Activated CD4-positive, CD25-positive, alpha-beta regulatory T cell (primary cell): ENCODE data around the gene BAZ2B.
"Not testable (repeated sequence)": the region's sequence is repeated elsewhere in the genome, so short reads cannot be mapped to it uniquely, and the experiment has no call there.

ENCODE experiments used
- DNase-seq, 4 experiments: peaks; one replicate each; lab custom pipeline; 2025; lab: John Stamatoyannopoulos, UW

The BAZ2B gene

GRCh38 chr2:159411460-159411859 is 204.9 kb downstream of the BAZ2B start:
- DNase-seq: no peak

- DNase-seq: no peak
Observed at GRCh38 chr2:159410276-159410675, 206.1 kb downstream of the BAZ2B start.

DNA sequence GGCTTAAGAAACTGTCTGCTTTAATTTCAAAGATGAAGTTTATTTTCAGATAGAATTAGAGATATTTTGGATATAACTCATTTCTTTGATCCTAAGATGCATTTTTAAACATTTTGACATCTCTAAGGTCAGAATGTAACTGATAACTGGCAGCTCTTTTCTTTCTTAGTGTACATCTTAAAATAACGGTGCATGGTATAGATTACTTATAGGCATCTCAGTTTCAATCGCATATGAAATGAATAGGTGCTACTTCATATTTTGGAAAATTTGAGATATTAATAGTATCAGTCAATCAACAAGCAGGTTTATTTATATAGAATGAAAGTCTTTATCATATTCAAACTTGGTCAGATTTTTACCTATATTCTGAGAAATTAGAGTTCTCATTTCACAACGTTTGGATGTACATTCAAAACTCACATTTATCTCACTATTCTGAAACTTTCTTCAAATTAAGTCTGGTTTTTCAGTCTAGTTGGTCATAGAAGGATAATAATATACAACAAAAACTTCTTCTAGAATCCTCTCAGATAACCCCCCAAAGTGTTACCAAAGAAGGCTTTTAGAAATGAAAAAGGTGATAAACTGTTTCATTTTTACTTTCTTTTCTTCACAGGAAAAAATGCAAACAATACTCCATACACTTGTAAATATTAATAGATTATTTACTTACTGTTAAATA is 207.1 kb downstream of the BAZ2B start:
- no peak for DNase-seq

- DNase-seq: no peak
Observed at GRCh38 chr2:159402790-159403189, 213.6 kb downstream of the BAZ2B start.

DNA sequence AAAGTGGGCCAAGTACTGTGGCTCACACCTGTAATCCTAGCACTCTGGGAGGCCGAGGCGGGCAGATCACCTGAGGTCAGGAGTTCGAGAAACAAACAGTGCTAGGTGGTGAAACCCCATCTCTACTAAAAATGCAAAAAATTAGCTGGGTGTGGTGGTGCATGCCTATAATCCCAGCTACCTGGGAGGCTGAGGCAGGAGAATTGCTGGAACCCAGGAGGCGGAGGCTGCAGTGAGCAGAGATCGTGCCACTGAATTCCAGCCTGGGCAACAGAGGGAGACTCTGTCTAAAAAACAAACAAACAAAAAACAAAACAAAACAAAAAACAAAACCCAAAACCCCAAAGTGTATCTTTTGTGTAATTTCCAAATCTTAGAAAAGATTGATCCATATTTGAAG is 214.2 kb downstream of the BAZ2B start:
- not testable (repeated sequence) for DNase-seq

DNA sequence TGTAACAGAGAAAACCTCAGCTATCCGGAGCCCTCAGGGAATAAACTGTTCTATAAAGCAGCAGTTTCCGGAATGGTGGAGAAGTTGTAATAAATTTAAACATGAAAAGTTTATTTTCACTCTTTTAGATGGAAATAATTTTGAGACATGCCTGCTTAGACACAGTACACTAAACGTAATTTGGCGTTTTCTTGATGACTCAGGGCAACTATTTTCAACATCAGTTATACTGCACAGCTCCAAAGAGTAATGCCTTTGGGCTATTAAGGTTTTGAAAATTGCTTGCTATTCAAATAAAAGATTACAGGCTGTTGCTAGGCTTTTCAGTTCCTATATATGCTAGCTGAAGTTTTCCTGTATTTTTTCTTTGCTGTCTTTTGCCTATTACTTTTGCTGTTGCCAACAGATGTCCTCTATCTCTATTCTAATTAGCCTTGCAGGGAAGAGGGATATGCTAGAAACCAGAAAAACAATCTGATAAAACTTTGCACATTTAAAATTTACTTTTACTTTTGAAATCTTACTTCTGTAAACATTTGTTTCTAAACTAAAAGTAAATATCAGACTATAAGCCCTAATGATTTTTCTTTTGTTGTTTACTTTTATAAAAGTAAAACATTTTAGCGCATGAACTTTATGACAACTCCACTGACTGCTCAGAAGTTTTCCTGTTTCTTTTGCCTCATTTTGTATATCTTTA is 216.5 kb downstream of the BAZ2B start:
- DNase-seq: no peak

DNA sequence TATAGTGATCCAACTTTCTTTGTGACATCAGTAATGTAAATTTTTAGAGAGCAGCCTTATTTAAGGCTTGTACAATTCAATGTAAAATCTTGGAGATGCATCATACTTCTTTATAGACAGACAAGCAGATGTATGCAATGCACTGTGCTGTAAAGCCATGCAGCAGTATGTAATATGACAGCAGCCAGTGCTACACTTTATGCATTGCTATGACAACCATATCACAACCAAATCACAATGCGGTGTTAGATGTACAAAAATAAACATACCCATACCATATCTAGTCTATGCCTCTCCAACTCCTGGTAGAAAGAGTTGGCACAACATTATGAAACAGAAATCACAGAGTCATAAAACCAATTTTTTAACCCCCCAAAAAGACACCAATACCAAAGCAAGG is 219.5 kb downstream of the BAZ2B start:
- no peak for DNase-seq

DNA sequence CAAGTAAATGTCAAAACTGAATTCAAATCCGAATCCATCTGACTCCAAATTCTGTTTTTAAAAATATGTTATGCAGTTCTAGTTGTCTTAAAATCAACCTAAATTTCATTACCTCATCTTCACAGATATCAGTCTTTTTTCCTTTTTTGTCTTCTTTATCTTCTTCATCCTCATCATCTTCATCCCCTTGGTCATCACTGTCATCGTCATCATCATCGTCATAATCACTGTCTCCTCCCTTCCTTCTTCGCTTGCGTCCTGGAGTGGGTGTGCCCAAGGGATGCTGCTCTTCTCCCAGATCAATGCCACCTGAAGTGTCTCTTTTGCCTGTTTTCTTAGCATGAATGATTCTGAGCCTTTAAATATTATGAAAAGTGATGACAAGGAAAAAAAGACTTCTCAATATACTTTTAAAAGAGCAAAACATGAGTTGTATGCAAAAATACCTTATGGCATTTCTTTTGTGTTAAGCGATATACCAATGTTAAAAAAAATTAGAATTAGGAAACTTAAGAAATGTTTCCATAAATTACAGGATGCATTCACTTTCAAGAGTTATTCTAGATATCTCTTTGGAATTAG is 233.8 kb downstream of the BAZ2B start:
- DNase-seq: no peak

GRCh38 chr2:159381574-159381973 is 234.8 kb downstream of the BAZ2B start:
- no peak for DNase-seq

DNA sequence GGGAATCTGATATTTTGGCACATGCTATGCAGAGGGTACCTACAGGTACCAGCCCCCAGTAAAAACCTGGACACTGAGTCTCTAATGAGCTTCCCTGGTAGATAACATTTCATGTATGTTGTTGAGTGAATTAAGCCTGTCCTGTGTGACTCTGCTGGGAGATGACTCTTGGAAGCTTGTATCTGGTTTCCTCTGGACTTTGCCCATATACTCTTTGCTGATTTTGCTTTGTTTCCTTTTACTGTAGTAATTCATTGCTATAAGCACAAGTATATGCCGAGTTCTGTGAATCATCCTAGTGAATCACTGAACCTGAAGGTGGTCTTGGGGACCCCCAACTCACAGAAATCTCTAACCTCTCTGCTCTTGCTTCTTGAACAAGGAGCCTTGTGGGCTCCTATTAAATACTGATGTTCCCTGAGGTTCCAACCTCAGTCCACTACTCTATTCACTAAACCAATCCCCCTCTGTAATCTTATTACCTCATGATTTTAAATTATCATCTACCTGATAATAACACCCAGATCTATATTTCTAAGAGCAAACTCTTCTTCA is 235.6 kb downstream of the BAZ2B start:
- DNase-seq: no peak

DNA sequence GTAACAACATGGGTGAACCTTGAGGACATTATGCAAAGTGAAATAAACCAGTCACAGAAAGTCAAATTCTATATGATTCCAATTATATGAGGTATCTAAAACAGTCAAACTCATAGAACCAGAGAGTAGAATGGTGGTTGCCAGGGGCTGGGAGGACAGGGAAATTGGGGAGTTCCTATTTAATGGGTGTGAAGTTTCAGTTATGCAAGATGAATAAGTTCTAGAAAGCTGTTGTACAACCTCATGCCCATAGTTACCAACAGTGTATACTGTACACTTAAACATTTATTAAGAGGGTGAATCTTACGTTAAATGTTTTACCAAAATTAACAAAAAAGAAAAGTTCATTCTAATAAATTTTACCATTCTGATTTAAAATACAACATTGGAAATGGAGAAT is 237.2 kb downstream of the BAZ2B start:
- no peak for DNase-seq

GRCh38 chr2:159375241-159375640 is 241.1 kb downstream of the BAZ2B start:
- DNase-seq: no peak

GRCh38 chr2:159371506-159371905 is 244.8 kb downstream of the BAZ2B start:
- no peak for DNase-seq

DNA sequence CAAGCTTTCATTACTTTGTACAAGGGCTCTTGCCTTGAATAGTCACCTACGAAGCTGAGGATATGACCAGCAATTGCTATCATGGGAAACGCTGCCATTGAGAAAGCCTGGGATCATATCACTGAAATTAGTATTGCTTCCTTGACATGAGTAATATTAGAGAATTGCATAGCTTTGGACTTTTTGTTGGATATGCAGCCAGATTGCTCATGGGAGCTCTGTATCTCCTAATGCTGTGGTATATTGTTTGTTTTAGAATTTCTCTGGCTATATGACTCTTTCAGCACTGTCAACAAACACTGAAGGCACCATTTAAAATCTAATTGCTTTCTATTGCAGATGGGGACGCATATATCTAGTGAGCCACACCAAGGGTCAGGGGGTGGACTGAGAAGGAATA is 249.8 kb downstream of the BAZ2B start:
- no peak for DNase-seq

- DNase-seq: no peak
Observed at GRCh38 chr2:159362816-159363251, 253.5 kb downstream of the BAZ2B start.

DNA sequence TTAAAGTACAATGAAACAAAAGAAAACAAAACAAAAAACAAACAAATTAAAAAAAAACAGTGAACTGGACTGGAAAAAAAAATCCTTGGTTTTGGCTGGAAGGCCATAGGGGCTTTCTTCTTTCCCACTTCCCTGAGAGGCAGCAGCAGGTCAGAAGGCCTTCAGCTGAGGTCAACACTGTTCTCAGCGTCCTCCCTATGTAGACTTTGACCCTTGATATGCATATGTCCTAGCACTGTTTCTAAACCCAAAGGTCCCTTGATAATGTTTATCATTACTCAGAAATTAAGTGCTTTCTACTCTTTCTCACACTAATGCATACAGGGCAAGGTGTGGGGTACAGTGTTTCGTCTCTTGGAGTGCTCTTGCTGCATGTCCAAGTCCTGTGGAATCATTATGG is 254.3 kb downstream of the BAZ2B start:
- no peak for DNase-seq

DNA sequence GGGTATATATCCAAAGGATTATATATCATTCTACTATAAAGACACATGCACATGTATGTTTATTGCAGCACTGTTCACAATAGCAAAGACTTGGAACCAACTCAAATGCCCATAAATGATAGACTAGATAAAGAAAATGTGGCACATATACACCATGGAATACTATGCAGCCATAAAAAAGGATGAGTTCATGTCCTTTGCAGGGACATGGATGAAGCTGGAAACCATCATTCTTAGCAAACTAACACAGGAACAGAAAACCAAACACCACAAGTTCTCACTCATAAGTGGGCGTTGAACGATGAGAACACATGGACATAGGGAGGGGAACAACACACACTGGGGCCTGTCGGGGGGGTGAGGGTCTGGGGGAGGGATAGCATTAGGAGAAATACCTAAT is 254.7 kb downstream of the BAZ2B start:
- DNase-seq: not testable (repeated sequence)

GRCh38 chr2:159356053-159356554 is 260.2 kb downstream of the BAZ2B start:
- no peak for DNase-seq

DNA sequence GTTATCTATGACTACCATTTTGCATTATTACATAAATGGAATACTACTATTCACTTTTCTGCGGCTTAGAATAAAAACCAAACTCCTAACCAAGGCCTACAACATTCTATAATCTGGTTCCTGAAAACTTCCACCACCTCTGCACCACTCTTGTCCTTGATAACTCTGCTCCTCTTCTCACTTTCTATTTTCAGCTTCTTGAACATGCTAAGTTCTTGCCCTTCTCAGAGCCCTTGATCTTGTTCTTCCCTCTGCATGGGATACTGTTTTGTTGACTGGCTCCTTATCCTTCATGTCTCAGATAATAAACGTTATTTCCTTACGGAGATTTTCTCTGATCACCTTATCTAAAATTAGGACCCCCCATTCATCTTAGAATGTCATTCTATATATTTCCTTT is 264.4 kb downstream of the BAZ2B start:
- no peak for DNase-seq

- DNase-seq: no peak
Observed at GRCh38 chr2:159349674-159350299, 266.6 kb downstream of the BAZ2B start.

DNA sequence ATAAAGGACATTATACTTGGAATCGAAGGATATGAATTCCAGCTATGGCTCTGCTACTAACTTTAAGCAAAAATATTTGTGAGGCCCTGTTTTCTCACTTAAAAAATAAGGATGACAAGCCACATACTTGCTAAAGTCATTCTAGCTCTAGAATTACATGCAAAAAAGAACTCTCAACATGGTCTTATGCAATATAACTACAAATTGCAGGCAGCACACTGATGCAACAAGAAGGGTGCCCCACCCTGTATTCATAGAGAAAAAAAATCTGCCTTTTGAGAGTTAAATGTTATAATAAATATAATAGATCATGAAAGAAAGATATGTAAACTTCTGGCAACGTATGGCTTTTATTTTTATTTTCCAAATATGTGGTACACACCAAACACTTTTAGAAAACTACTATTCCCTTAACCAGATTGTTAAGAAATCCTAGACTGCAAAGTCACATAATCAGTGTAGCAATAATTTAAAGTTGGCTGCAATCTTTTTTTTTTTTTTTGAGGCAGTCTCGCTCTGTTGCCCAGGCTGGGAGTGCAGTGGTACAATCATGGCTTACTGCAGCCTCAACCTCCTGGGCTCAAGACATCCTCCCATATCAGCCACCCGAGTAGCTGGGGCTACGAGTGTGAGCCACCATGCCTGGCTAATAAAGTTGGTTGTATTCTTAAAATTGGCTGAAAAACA is 289.6 kb downstream of the BAZ2B start:
- DNase-seq: no peak

GRCh38 chr2:159322419-159322818 is 293.9 kb downstream of the BAZ2B start:
- DNase-seq: no peak
